ENCODE data around the gene UBXN6.

Gene UBXN6

DNA sequence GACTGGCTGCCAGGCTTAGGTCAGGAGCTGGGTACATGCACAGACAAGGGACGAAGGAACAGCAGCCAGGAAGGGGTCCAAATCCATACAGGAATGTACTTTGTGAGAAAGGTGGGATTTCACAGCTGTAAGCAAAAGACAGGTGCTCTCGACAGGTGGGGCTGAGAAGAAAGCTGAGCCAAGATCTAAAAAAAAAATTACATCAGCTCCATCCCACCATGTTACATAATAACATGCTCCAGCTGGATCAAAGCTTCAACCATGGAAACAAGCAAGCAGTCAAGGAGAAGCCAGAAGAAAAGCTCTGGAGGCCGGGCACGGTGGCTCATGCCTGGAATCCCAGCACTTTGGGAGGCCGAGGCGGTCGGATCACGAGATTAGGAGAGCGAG, 8.0 kb downstream of the UBXN6 start:
- no peak overlapping the region for H3K4me3 ChIP-seq (ENCODE audit: low read length)
- H3K4me1 ChIP-seq (ENCODE audit: control insufficient read depth, insufficient read depth, low read length) = peaks cover 3% of the 10 kb centered on the region
- H3K36me3 ChIP-seq (ENCODE audit: control insufficient read depth, insufficient read depth, low read length) = peaks cover 20% of the 10 kb centered on the region
- H3K9me3 ChIP-seq (ENCODE audit: control insufficient read depth, low read length) = no peaks in the 10 kb centered on the region
- no peak overlapping the region for H3K9ac ChIP-seq (ENCODE audit: low read length)
- H3K27me3 ChIP-seq (ENCODE audit: control insufficient read depth, insufficient read depth, low read length) = no peaks in the 10 kb centered on the region

DNA sequence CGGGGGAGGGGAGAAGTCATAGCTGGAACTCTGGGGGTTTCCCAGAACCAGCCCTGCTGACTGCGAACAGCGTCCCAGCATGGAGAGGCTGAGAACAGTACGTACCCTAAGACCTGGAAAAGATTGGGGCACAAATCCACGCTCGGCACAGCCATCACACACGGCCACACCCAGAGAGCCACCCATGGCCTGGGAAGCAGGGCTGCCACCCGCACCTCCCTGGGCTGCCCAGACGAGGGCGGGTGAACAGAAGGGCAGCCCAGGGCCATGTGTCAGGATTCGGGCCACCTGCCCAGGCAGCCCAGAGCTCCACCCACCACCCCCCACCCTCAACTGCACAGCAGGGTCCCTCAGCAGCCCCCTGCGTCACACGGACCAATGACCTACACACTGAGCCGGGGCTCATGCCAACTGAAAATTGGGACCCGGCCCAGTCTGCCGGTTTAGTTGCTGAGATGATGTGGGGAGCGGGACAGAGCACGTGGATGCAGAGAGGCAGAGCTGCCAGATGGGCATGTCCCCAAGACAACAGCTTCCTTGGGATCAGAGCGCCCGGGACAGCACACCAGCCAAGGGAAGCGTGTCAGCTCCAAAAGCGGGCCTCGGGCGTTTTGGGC, 8.5 kb downstream of the UBXN6 start:
- no peaks in the 10 kb centered on the region for H3K27me3 ChIP-seq (ENCODE audit: control insufficient read depth, insufficient read depth, low read length)
- no peak overlapping the region for H3K4me3 ChIP-seq (ENCODE audit: low read length)
- no peaks in the 10 kb centered on the region for H3K9me3 ChIP-seq (ENCODE audit: control insufficient read depth, low read length)
- H3K9ac ChIP-seq (ENCODE audit: low read length) = no peak overlapping the region
- H3K36me3 ChIP-seq (ENCODE audit: control insufficient read depth, insufficient read depth, low read length) = peaks cover 20% of the 10 kb centered on the region
- peaks cover 3% of the 10 kb centered on the region for H3K4me1 ChIP-seq (ENCODE audit: control insufficient read depth, insufficient read depth, low read length)

DNA sequence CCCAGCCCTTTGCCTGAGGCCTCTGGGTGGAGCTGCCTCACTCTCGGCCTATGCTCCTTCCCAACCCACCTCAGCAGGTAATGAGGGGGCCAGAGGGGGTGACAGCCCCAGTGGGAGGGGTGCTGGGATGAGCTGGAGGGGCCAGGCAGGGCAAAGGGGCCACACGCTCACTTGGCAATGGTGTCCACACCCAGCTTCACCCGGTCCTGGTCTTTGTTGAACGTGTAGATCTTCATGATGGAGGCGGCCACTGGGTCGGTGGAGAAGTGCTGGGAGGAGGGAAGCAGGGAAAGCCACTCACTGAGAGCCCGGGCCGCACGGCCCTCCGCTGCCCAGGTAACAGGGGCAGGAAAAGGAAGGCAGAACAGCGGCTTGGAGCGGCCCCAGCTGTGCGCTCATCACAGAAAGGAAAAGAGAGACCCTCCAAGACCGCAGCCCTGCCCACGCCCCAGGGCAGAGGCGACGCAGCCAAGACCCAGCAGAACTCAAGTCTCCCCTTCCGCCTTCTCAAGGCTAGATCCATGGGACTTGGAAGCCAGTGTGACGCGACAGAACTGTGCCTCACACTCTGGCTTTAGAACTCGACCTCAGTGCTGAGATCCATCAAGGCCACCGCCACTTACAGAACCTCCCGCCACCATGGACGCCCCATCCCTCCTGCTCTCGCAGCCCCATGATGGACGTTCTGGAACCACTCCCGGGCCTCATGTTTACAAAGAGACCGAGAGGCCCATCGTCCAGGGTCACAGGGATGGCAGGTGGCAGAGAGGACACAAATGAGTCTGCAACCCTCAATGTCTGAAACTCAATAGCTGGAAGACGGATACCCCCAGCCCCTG, 9.2 kb downstream of the UBXN6 start:
- no peak overlapping the region for H3K4me3 ChIP-seq (ENCODE audit: low read length)
- H3K36me3 ChIP-seq (ENCODE audit: control insufficient read depth, insufficient read depth, low read length) = peaks cover 20% of the 10 kb centered on the region
- H3K4me1 ChIP-seq (ENCODE audit: control insufficient read depth, insufficient read depth, low read length) = peaks cover 3% of the 10 kb centered on the region
- H3K27me3 ChIP-seq (ENCODE audit: control insufficient read depth, insufficient read depth, low read length) = no peaks in the 10 kb centered on the region
- H3K9me3 ChIP-seq (ENCODE audit: control insufficient read depth, low read length) = no peaks in the 10 kb centered on the region
- no peak overlapping the region for H3K9ac ChIP-seq (ENCODE audit: low read length)

DNA sequence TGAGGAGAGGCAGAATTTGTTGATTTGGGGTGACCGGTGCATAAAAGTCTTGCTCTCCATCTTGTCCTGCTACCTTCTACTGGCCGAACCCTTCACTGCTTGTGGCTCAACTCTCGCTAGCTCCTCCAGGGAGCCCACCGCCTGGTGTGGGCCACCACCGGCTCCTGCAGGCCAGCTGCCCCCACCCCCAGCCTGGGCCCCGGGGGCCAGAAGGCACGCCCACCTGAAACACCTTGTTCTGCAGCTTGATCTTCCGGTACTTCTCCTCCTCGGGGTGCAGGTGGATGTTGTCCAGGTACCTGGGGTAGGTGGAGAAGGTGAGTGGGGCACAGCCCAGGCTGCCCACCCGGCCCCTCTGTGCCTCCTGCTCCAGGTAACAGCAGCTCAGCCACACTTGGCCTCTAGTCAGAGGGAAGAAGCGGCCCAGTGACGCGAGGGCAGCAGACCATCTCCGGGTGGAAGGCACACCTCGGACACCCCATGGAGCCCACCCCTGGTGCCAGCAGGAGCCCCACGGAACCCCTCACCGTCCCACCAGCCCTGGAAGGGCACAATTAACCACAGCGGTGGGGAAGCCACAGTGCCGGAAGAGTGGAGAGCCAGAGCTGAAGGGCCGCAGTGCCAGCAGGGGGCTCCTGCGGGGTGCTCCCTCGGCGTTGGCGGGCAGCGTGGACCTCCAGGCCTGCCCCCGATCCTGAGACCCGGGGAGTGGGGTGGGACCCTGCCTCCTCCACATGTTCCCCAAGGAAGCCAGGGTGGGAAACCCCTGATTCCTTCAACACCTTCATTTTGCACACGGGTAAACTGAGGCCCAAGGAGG, 10.1 kb downstream of the UBXN6 start:
- Histone ChIP-seq H3K4me3 (ENCODE audit: low read length) (no peak overlapping the region), H3K27me3 (ENCODE audit: control insufficient read depth, insufficient read depth, low read length) (no peaks in the 10 kb centered on the region), H3K9ac (ENCODE audit: low read length) (no peak overlapping the region), H3K36me3 (ENCODE audit: control insufficient read depth, insufficient read depth, low read length) (peaks cover 20% of the 10 kb centered on the region), H3K9me3 (ENCODE audit: control insufficient read depth, low read length) (no peaks in the 10 kb centered on the region), H3K4me1 (ENCODE audit: control insufficient read depth, insufficient read depth, low read length) (peaks cover 3% of the 10 kb centered on the region)

DNA sequence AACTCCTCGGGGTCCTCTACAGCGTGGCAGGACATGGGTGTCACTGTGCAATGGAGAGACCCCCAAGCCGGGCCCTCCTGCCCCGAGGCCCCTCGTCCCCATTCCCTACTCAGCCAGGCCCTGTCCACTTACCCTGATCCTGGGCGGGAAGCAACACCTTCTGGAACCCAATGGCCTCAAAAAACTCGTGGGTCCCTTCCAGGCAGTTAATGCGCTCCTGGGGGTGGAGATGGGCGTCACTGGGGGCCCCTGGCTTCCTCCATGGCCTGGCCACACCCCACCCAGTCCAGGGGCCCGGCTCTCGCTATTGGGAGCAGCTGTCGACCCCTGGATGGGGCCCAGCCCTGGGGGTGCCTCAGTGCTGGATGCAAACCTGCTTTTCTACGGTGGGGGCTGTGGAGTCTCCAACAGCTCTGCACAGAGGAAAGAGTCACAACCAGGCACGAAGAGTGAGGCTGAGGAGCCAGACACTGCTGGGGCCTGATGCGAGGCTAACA, 10.8 kb downstream of the UBXN6 start:
- Histone ChIP-seq H3K4me1 (ENCODE audit: control insufficient read depth, insufficient read depth, low read length) (peaks cover 3% of the 10 kb centered on the region), H3K9ac (ENCODE audit: low read length) (no peak overlapping the region), H3K27me3 (ENCODE audit: control insufficient read depth, insufficient read depth, low read length) (no peaks in the 10 kb centered on the region), H3K4me3 (ENCODE audit: low read length) (no peak overlapping the region), H3K9me3 (ENCODE audit: control insufficient read depth, low read length) (no peaks in the 10 kb centered on the region), H3K36me3 (ENCODE audit: control insufficient read depth, insufficient read depth, low read length) (peaks cover 20% of the 10 kb centered on the region)

DNA sequence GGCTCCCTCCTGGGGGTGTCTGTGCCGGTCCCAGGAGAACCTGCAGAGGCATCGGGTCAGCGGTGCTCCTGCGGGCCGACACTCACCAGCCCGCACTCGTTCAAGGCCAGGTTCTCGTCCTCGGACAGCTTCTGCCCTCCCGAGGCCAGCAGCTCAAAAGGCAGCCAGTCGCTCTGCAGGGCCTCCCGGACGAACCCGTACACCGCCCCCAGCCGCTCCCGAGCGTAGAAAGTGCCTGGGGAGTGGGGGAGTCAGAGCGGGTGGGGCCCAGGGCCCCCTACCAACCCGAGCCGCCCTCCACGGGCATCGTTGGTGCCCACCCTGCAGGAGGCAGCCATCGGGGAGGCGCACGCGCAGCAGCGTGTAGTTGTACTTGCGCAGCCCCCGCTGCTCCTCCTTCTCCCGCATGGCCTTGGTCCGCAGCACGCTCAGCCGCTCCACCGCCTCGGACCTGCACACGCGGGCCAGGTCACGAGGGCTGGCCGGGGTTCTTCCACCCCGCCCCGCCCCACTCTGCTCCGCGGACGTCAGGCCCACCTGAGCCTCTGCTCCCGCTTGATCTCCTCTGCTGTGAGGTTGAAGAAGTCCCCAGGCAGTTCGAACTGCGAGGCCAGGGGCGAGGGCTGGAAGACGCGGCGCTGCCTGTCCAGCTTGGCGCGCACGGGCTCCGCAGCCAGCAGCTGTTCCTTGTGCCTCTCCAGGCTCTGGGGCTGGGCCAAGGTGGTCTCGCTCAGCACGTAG, 11.5 kb downstream of the UBXN6 start:
- Histone ChIP-seq H3K9me3 (ENCODE audit: control insufficient read depth, low read length) (no peaks in the 10 kb centered on the region), H3K4me3 (ENCODE audit: low read length) (no peak overlapping the region), H3K36me3 (ENCODE audit: control insufficient read depth, insufficient read depth, low read length) (peaks cover 20% of the 10 kb centered on the region), H3K9ac (ENCODE audit: low read length) (no peak overlapping the region), H3K27me3 (ENCODE audit: control insufficient read depth, insufficient read depth, low read length) (no peaks in the 10 kb centered on the region), H3K4me1 (ENCODE audit: control insufficient read depth, insufficient read depth, low read length) (peaks cover 3% of the 10 kb centered on the region)

DNA sequence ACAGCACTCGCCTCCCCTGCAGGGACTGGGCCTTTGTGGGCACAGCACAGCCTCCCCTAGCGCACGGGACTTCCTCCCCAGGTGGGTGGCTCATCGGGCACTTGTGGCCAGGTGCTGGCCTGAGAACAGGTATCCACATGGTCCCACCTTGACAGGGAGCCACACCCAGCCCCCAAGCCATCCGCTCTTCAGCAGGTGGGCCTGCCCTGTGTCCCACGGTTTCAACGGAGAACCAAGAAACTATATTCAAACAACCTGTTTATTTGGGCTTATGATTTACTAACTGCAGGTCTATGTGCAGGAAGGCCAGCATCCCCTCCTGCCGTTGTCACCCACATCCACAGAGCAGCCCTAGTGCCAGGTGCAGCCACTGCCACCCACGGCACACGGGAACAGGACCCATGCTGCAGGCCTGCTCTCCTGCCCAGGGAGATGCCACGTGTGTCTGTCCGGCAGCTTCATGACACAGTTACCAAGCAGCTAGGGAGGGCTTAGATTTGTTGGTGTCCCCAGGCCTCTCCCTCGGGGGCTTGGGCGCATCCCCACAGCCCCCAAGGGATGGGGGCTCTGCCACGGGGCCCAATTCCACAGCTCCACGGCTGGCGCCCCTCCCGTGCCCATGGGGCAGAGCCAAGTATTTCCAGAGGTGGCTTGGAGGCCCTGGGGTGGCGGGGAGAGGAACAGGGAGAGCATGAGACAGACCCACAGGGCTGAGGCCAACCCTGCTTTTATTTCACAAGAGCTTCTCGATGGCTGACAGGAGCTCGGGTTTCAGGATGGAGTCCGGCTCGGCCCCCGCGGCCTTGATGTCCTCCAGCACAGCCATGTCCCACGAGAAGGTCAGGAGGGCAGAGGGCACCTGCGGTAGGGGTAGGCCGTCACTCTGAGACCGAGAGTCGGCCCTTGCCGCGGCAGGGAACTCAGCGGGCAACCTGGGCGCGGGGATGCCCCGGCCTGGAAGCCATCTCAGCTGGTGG, 12.5 kb downstream of the UBXN6 start:
- Histone ChIP-seq H3K9ac (ENCODE audit: low read length) (no peak overlapping the region), H3K4me1 (ENCODE audit: control insufficient read depth, insufficient read depth, low read length) (peaks cover 3% of the 10 kb centered on the region), H3K4me3 (ENCODE audit: low read length) (no peak overlapping the region), H3K9me3 (ENCODE audit: control insufficient read depth, low read length) (no peaks in the 10 kb centered on the region), H3K36me3 (ENCODE audit: control insufficient read depth, insufficient read depth, low read length) (peaks cover 20% of the 10 kb centered on the region), H3K27me3 (ENCODE audit: control insufficient read depth, insufficient read depth, low read length) (no peaks in the 10 kb centered on the region)

DNA sequence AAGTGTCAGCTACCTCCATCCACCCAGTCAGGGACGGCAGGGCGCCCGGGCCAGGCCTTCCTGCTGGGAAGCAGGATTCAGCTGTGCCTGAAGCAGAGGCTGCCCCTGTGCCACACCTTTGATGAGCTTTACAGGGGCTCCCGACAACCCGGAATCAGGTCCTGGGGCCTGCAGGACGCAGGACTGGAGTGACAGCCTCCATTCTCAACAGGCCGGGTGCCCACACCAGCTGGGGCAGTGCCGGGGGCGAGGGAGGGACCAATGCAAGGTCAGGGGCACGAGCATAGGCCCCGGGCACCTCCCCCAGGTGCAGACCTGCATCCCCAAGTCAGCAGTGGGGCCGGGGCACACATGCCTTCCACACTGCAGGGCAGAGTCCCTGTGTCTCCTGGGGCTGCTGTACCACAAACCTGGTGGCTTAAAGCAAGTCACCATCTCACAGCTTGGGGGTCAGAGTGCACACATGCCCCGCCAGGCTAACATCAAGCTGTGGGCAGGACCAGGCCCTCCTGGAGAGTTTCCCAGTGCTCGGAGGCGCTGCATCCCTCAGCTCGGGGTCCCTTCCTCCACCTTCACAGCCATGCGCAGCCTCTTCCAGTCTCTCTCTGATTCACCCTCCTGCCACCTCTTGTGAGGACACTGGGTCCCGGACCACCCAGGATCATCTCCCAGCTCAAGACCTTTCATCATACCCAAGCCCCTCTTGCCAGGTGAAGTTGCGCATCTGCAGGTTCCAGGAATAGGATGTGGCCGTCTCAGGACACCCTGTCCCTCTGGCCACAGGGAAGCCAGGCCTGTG, 13.4 kb downstream of the UBXN6 start:
- no peaks in the 10 kb centered on the region for H3K27me3 ChIP-seq (ENCODE audit: control insufficient read depth, insufficient read depth, low read length)
- peaks cover under 1% of the 10 kb centered on the region for H3K4me1 ChIP-seq (ENCODE audit: control insufficient read depth, insufficient read depth, low read length)
- H3K9me3 ChIP-seq (ENCODE audit: control insufficient read depth, low read length) = no peaks in the 10 kb centered on the region
- no peak overlapping the region for H3K9ac ChIP-seq (ENCODE audit: low read length)
- peaks cover 20% of the 10 kb centered on the region for H3K36me3 ChIP-seq (ENCODE audit: control insufficient read depth, insufficient read depth, low read length)
- H3K4me3 ChIP-seq (ENCODE audit: low read length) = no peak overlapping the region

DNA sequence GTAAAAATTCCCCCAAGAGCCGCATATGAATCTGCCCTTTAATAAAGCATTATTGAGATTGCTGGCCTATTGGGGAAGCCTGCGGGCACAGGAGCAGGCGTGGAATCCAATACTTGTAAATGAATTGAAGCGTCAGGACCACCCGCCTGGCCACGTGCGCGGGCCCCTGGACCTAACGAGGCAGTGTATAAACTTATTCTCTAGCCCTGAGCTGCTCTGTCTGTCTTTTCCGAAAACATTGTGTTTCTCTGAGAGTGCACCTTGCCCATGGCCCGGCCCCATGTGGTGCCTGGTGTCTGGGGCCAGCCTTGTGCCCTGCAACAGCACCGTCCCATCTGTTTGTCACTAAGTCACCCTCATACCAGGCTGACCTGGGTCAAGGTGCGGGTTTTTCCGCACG, 14.4 kb downstream of the UBXN6 start:
- Histone ChIP-seq H3K4me1 (ENCODE audit: control insufficient read depth, insufficient read depth, low read length) (no peaks in the 10 kb centered on the region), H3K4me3 (ENCODE audit: low read length) (no peak overlapping the region), H3K9ac (ENCODE audit: low read length) (no peak overlapping the region), H3K9me3 (ENCODE audit: control insufficient read depth, low read length) (no peaks in the 10 kb centered on the region), H3K27me3 (ENCODE audit: control insufficient read depth, insufficient read depth, low read length) (no peaks in the 10 kb centered on the region), H3K36me3 (ENCODE audit: control insufficient read depth, insufficient read depth, low read length) (peaks cover 20% of the 10 kb centered on the region)

DNA sequence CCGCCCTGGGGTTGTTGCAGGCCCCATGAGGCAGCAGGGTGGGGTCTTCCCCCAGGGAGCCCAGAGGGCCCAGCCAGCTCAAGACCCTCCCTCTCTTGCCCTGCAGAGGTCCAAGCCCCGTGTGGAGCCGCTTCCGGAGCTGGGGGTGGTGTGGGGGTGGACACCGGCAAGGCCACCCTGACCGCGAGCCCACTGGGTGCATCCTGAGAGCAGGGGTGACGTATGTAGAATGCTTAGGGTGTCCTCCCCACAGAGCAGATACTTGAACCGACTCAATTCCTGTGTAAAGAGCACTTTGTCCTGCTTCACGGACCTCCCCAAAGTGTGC, 14.8 kb downstream of the UBXN6 start:
- no peak overlapping the region for H3K4me3 ChIP-seq (ENCODE audit: low read length)
- no peaks in the 10 kb centered on the region for H3K4me1 ChIP-seq (ENCODE audit: control insufficient read depth, insufficient read depth, low read length)
- H3K9me3 ChIP-seq (ENCODE audit: control insufficient read depth, low read length) = no peaks in the 10 kb centered on the region
- peaks cover 16% of the 10 kb centered on the region for H3K36me3 ChIP-seq (ENCODE audit: control insufficient read depth, insufficient read depth, low read length)
- H3K9ac ChIP-seq (ENCODE audit: low read length) = no peak overlapping the region
- H3K27me3 ChIP-seq (ENCODE audit: control insufficient read depth, insufficient read depth, low read length) = no peaks in the 10 kb centered on the region
